ENCODE measurements around the gene NIP7. TPM values are rescaled to one million over a fixed set of nuclear protein-coding genes. Genes with fewer than 3 reads are reported as not detected.
A peak's percentile ranks its signal among the peaks of the same experiment; 100 is the strongest.
"Not testable (repeated sequence)": the region's sequence is repeated elsewhere in the genome, so short reads cannot be mapped to it uniquely, and the experiment has no call there.

NIP7 gene
- 10 to 100 TPM in 4 of 6 donors, 1 to 10 TPM in 2; 2.7 to 21.0 (median 14.1) TPM for total RNA-seq

DNA sequence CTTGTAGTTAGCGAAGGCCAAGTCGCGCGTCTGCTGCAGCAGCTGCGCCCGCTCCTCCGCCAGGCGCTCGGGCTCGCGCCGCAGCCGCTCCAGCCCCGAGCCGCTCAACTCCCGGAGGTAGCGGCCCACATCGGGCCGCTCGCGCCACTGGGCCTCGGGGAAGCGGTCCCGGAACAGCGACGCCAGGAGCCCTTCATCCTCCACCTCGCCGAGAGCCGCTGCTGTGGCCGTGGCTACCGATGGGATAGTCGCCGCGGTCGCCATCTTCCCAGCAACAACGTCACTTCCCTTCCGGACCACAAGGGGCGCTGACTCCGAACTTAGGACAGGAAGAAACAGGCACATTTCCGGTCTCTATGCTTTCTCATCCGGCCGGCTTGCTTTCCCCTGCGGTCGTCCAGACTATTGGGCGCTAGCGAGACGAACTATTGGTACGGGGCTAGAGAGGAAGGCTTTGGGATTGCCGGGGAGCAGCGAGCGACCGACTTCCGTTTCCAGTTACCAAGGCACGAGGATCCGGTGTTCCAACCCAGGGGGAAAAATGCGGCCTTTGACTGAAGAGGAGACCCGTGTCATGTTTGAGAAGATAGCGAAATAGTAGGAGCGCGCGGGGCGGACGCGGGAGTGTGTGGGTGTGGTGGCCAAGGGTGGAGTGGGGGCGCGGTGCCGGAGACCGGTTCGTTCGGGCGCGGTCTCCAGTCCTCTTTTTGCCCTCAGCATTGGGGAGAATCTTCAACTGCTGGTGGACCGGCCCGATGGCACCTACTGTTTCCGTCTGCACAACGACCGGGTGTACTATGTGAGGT, at the start of gene NIP7, which contains the start of gene COG8:
NIP7 (plus strand) TSS at position 484 of the 806 bp plus-strand sequence; CDS start at position 542, 58 bp downstream.
COG8 (minus strand) TSS at position 276 of the 806 bp plus-strand sequence; CDS start at position 264, 12 bp downstream.
- DNase-seq (peak; percentile 92 to 96), ATAC-seq (ENCODE audit: low FRiP score in 2 of 2) (peak; percentile 99)
- peak within 1 kb of the TSS; percentile 79 to 99 (median 86) for H3K4me3 ChIP-seq
- H3K9me3 ChIP-seq: no peaks in the 10 kb centered on the region
- H3K4me1 ChIP-seq: peaks cover 21 to 33% (median 24%) of the 10 kb centered on the region in 4 donors
- peak in 2 of 4 donors; percentile 15 to 49 for TF ChIP-seq EP300 (IDR thresholded peaks at IDR 0.05)
- peak; percentile 81 to 91 for TF ChIP-seq POLR2AphosphoS5 (IDR thresholded peaks at IDR 0.05)
- TF ChIP-seq POLR2A (IDR thresholded peaks at IDR 0.05): peak in 3 of 4 donors; percentile 37 to 80 (median 51)
- TF ChIP-seq, protein P1, sequence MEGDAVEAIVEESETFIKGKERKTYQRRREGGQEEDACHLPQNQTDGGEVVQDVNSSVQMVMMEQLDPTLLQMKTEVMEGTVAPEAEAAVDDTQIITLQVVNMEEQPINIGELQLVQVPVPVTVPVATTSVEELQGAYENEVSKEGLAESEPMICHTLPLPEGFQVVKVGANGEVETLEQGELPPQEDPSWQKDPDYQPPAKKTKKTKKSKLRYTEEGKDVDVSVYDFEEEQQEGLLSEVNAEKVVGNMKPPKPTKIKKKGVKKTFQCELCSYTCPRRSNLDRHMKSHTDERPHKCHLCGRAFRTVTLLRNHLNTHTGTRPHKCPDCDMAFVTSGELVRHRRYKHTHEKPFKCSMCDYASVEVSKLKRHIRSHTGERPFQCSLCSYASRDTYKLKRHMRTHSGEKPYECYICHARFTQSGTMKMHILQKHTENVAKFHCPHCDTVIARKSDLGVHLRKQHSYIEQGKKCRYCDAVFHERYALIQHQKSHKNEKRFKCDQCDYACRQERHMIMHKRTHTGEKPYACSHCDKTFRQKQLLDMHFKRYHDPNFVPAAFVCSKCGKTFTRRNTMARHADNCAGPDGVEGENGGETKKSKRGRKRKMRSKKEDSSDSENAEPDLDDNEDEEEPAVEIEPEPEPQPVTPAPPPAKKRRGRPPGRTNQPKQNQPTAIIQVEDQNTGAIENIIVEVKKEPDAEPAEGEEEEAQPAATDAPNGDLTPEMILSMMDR (IDR thresholded peaks at IDR 0.05): peak; percentile 87 to 97 (median 96)
- peak within 1 kb of the TSS; percentile 85 to 93 (median 92) for H3K27ac ChIP-seq
- 1 to 2% methylated on average over 22 to 48 of the region's 77 CpGs for WGBS, 2 donors
- peaks cover 6 to 57% (median 35%) of the 10 kb centered on the region in 4 donors for H3K36me3 ChIP-seq
- no peaks in the 10 kb centered on the region for H3K27me3 ChIP-seq

DNA sequence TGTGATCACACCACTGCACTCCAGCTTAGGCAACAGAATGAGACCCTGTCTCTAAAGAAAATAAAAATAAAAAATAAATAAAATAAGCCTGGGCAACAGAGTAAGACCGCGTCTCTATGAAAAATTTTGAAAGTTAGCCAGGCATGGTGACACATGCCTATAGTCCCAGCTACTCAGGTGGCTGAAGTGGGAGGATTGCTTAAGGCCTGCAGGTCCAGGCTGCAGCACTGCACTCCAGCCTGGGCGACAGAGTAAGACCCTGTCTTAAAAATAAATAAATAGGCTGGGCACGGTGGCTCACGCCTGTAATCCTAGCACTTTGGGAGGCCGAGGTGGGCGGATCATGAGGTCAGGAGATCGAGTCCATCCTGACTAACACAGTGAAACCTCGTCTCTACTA, 47.9 kb upstream of the NIP7 start:
- 74 to 80% methylated on average over 9 of the region's 9 CpGs for WGBS, 2 donors

GRCh38 chr16:69293401-69293800, 46.2 kb upstream of the NIP7 start:
- Histone ChIP-seq H3K27ac (no peak overlapping the region), H3K9me3 (no peaks in the 10 kb centered on the region), H3K36me3 (peaks cover 0 to 8% (median 2%) of the 10 kb centered on the region in 4 donors), H3K4me1 (peaks cover 0 to 7% (median 2%) of the 10 kb centered on the region in 4 donors), H3K4me3 (no peak overlapping the region), H3K27me3 (no peaks in the 10 kb centered on the region)
- DNase-seq (no peak), ATAC-seq (ENCODE audit: low FRiP score in 2 of 2) (no peak)
- WGBS, 2 donors: 82 to 87% methylated on average over 3 of the region's 3 CpGs
- TF ChIP-seq, protein P1 (IDR thresholded peaks at IDR 0.05): no peak
- no peak for TF ChIP-seq EP300 (IDR thresholded peaks at IDR 0.05)
- no peak for TF ChIP-seq POLR2AphosphoS5 (IDR thresholded peaks at IDR 0.05)
- no peak for TF ChIP-seq POLR2A (IDR thresholded peaks at IDR 0.05)

More for the DNA sequence above, 47.9 kb upstream of the NIP7 start:
- H3K4me3 ChIP-seq; H3K36me3 ChIP-seq; H3K27me3 ChIP-seq; ATAC-seq (ENCODE audit: low FRiP score in 2 of 2); H3K9me3 ChIP-seq; H3K27ac ChIP-seq: not testable (repeated sequence)
- H3K4me1 ChIP-seq: peaks cover 3 to 13% (median 8%) of the 10 kb centered on the region in 4 donors
- peak in 1 of 2 donors; percentile 81 for DNase-seq

- DNase-seq (no peak), ATAC-seq (ENCODE audit: low FRiP score in 2 of 2) (no peak)
- 100% methylated on average over 1 of the region's 1 CpG for WGBS, 2 donors
- peaks cover 0 to 9% (median 2%) of the 10 kb centered on the region in 4 donors for H3K4me1 ChIP-seq
- TF ChIP-seq EP300 (IDR thresholded peaks at IDR 0.05) (no peak), POLR2A (IDR thresholded peaks at IDR 0.05) (no peak), POLR2AphosphoS5 (IDR thresholded peaks at IDR 0.05) (no peak)
- TF ChIP-seq, protein P1 (IDR thresholded peaks at IDR 0.05): no peak
- H3K27me3 ChIP-seq: no peaks in the 10 kb centered on the region
- peaks cover 0 to 8% (median 2%) of the 10 kb centered on the region in 4 donors for H3K36me3 ChIP-seq
- no peak overlapping the region for H3K27ac ChIP-seq
- no peak overlapping the region for H3K4me3 ChIP-seq
- H3K9me3 ChIP-seq: no peaks in the 10 kb centered on the region
These were observed 45.5 kb upstream of the NIP7 start for GRCh38 chr16:69294051-69294450.

DNA sequence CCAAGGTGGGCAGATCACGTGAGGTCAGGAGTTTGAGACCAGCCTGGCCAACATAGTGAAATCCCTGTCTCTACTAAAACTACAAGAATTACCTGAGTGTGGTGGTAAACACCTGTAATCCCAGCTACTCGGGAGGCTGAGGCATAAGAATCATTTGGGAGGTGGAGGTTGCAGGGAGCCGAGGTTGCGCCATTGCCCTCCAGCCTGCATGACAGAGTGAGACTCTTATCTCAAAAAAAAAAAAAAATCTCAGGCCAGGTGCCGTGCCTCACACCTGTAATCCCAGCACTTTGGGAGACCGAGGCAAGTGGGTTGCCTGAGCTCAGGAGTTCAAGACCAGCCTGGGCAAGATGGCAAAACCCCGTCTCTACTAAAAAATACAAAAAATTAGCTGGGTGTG, 42.8 kb upstream of the NIP7 start:
- ATAC-seq (ENCODE audit: low FRiP score in 2 of 2); H3K4me1 ChIP-seq: not testable (repeated sequence)

More for the DNA sequence above, 42.8 kb upstream of the NIP7 start:
- not testable (repeated sequence) for H3K9me3 ChIP-seq, DNase-seq, H3K4me3 ChIP-seq, H3K27ac ChIP-seq, H3K27me3 ChIP-seq
- peaks cover 0 to 34% (median 23%) of the 10 kb centered on the region in 4 donors for H3K36me3 ChIP-seq
- 97 to 98% methylated on average over 7 of the region's 7 CpGs for WGBS, 2 donors

Data from upper lobe of left lung (tissue), 6 donors.